HG02852 (cell line): ENCODE measurements around the gene MRPL11.

Experiments used
- ATAC-seq: cut with Tn5 transposase; IDR thresholded peaks from one replicate; pipeline ENCODE4 v1.9.1; 2021; ENCODE audit warnings: mild to moderate bottlenecking, moderate library complexity; ENCODE audit not compliant: unreplicated experiment

Gene MRPL11

DNA sequence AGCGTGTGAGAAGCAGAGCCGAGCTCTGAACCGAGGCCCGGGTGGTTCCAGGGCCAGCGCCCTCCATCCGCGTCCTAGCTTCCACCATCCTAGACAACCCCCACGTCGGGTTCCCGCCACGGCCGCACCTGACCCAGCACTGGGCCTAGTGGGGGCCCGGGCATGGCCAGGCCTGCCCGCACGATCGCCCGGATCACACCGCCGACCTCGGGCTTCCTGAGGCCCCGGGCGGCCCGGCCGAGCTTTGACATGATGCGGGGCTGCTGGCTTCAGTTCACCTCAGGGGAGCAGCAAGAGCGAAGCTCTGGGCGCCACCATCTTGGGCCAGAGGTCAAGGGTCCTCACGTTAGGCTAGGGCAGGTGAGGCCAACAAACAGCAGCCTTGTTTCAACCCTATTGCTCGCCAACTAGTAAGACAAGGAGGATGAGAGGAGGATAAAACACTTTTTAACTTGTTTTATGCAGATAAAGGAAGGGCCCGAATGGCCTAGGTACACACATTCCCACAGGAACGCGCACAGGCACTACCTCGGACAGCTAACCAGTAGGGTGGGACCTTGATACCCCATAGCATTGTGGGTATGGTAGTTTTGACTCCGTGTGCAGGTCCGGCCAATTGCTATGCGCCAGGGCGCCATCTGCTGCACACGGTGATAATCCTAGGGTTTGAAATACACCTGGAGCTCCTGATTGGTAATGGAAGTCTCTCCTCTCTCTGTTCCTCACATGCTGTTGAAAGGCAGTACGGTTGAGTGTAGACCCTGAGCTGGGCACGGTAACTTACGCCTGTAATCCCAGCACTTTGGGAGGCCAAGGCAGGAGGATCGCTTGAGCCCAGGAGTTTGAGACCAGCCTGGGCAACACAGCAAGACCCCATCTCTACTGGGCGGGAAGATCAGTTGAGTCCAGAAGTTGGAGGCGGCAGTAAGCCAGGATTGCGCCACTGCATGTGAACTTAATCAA is at the start of gene MRPL11:
Gene MRPL11 (minus strand): TSS at position 345 of the 963 bp plus-strand sequence. CDS start 94 bp downstream, at position 251.
- peak; percentile 85 for ATAC-seq

DNA sequence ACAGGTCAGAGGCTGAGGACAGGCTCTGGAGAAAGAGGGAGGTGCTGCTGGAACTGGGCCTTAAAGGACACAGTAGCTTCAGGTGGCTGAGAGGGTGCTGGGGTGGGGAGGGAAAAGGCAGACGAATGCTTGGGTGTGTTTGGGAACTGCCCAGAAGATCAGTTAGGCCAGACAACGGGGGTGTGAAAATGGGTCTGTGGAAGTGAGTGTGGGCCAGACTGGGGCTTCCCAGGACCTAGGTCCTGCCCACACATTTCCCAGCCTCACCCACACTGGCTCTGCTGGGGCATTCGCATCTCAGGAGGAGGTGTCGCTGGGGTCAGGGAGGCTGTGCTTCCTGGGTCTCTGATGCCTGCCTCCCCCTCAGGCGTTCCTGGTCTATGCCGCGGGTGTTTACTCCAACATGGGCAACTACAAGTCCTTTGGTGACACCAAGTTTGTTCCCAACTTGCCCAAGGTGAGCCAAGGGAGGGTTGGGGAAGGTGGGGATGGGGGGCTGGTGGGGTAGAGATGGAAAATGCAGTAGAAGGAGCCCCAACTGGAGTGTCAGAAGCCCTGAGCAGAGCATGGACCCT is 46.2 kb upstream of the MRPL11 start:
- ATAC-seq, result no peak

GRCh38 chr11:66480117-66480938 is 41.7 kb upstream of the MRPL11 start, which contains the start of gene DPP3:
TSS of gene DPP3 (plus strand) at chr11:66480434. CDS start at chr11:66482201, 1,767 bp downstream.
- peak; percentile 90 for ATAC-seq

DNA sequence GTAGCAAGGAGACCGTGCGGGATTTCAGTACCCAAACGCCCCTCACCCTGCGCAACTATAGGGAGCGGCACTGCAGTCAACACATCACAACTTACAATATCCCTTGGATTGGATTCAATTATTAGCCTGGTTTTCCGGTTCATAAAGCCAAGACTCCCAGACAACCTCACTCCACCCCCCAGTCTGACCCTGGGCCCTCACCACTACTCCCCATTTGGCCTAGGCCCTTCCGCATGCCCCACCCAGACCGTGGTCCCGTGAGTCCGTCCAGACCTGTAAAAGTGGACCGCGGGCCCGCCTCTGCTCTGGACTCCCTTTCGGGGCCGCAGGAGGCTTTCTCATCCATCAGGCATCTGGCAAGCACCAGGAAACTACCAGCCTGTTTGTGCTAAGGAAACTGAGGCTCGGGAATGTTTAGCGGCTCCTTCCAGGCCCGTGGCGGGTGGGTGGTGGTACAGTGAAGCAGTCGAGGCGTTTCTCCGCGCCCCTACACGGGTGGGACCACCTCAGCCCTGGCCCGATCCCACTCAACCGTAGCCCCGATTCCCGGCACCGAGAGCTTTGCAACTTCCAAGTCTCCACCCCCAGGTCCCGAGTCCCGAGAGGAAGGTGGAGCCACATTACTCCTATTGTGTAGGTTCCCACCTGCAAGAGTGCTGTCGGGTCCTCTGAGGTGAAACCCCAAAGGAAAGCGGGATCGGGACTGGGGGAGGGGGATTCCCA is 40.9 kb upstream of the MRPL11 start:
- peak; percentile 15 for ATAC-seq

DNA sequence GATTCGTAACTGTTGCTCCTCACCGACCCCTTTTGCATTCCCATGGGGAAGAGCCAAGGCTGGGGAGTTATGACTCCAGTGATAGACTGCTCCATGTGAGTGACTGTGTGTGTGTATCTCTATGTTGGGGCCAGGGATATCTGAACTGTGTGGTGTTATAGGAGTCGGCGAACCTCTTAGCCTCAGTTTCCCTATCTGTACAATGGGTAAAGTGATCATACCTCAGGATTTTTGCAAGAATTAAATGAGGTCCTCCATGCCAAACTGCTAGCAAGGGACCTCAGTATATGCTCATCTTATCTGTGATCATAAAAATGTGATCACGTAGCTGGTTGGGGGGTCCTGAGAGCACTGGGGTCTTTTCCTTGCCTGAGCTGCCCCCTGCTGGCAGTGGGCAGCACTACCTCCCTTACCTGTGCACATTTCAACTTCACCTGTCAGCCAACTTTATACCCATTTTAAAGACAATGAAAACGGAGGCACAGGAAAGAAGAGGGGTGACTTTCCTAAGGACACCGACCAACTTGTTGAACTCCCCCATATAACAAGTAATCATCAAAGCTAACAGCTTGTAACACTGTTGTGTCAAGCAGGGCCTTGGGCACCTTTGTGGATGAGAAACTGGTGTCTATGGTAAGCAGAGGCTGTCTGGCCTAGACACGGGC is 40.2 kb upstream of the MRPL11 start:
- ATAC-seq, result no peak

- ATAC-seq, result no peak
Measured at GRCh38 chr11:66477263-66478201, 38.9 kb upstream of the MRPL11 start.

- ATAC-seq, result no peak
Measured at GRCh38 chr11:66476841-66477251, 38.2 kb upstream of the MRPL11 start.

- ATAC-seq, result no peak
Measured at GRCh38 chr11:66476173-66476840, 37.7 kb upstream of the MRPL11 start.

GRCh38 chr11:66475349-66476172 is 36.9 kb upstream of the MRPL11 start:
- no peak for ATAC-seq

DNA sequence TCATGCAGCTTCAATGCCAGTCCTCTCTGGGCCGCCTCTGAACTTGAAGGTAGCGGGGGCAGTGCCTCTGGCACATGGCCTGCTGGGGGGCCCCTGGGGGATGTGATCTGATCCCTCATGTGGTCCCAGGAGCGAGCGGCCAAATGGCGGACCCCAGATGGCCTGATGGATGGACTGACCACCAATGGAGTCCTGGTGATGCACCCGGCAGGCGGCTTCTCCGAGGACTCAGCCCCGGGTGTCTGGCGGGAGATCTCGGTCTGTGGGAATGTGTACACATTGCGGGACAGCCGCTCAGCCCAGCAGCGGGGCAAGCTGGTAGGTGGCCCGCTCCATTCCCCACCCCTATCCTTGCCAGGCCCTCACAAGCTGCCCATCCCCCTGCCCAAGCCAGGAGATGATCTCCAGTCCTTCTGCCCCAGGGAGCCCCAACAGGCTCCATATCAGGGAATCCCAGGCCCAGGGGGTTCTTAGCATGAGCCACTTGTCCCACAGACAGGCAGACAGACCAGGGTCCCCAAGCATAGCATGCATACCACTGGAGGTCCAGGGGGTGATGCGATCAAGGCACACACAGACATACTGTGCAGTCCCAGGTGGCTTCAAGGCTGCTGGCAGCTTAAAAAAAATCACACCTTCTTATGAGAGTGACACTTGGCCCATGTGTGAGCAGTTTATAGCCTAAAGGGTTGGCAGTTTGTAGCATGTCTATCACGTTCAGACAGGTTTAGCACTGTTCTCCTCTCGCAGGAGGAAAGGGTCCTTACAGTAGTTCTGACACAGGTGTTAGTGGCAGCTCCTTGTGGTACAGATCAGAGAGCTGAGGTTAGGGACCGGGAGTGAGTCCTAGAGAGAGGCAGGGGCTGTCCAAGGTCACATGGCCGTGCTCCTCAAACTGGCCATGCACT is 35.2 kb upstream of the MRPL11 start:
- no peak for ATAC-seq

GRCh38 chr11:66473167-66473566 is 34.5 kb upstream of the MRPL11 start:
- no peak for ATAC-seq

DNA sequence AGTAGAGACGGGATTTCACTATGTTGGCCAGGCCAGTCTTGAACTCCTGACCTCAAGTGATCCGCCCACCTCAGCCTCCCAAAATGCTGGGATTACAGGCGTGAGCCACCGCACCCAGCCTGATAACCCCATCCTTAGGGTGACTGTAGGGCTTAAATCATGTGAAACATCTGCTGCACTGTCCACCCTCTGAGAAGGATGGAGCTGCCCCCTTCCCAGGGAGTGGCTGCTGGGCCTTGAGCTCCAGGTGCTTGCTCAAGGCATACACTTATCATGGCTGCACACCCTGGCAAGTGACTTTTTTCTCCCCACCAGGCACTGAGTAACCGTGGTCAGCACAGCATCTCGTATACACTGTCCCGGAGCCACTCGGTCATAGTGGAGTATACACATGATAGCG is 33.4 kb upstream of the MRPL11 start:
- no peak for ATAC-seq

DNA sequence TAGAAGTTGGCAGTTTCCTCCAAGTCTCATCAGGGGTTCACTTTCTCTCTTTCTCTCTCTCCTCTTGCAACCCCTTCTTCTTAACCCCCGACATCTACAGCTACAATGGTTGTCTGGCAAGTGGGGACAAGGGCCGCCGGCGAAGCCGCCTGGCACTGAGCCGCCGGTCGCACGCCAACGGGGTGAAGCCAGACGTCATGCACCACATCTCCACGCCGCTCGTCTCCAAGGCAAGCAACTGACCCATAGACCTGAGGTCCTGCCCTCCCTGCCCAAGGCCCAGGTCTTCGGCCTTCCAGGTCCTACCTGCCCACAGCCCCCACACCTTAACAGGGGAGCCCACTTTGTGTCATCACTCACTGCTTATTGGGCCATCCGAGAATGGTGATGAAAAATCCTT is 32.5 kb upstream of the MRPL11 start:
- ATAC-seq, result no peak

DNA sequence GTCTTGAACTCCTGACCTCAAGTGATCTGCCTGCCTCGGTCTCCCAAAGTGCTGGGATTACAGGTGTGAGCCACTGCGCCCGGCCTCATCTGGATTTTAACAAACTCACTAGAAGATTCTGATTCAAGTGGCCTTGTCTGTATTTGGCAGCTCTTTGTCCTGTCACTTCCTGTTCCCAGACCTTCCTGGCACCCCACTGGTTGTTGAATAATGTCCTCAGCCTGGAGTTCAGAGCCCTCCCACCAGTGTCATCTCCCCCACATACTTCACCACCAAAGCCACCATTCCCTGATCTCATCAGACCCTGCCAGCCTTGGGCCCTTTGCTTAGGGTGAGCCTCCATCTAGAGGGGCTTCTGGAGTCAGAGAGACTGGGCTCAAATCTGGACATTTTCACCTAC is 31.4 kb upstream of the MRPL11 start:
- no peak for ATAC-seq

GRCh38 chr11:66469441-66469840 is 30.8 kb upstream of the MRPL11 start:
- no peak for ATAC-seq

DNA sequence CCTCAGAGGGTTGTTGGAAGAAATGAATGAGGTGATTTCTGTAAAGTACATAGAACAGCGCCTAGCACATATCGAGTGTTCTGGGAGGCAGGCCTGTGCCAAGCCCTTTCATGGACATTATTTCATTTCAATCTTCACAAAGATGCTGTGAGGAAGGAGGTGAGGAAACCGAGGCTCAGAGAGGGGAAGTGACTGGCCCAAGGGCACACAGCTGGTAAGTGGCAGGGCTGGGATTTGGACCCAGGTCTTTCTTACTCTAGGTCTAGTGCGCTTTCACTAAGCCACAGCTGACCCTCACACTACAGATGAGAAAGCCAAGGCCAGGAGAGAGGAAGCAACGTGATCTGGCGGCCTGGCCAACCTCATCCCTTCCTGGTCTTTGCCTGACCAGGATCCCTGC is 30.0 kb upstream of the MRPL11 start:
- no peak for ATAC-seq

DNA sequence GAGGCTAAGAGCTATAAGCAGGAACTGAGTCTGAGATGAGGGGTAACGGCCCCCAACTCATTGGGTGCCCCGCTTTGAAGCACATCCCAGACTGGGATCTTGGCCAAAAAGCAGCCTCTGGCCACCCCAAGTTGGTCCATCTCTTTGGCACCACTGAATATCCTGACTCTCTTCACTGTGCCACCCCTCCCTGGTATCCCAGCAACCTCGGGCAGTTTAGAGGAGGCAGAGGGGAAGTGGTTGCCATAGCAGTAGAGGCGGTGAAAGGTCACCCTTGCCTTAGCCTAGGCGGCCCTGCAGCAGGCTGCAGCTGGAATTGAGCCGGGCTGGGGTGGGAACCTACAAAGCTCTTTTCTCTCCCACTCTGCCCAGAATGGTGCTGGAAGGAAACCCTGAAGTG is 29.1 kb upstream of the MRPL11 start:
- ATAC-seq, result no peak
